GM12878 (cell line): ENCODE measurements around the gene ZNF232. TPM values are rescaled to one million over a fixed set of nuclear protein-coding genes. Genes with fewer than 3 reads are reported as not detected.
"Not testable (repeated sequence)": the region's sequence is repeated elsewhere in the genome, so short reads cannot be mapped to it uniquely, and the experiment has no call there.

ENCODE experiments used
- ATAC-seq: fragments of 200-7000 bp; cut with Tn5 transposase; 3 replicates; pipeline ENCODE4 v1.9.1; 2020; ENCODE audit warnings: mild to moderate bottlenecking, moderate library complexity
- BruUV-seq: library from RNA; stranded (reverse); fragments of 400-500 nt; replicated peaks from 2 replicates; lab custom pipeline; 2021; lab: Mats Ljungman, UMichigan
- CTCF ChIA-PET: fragments of 300-600 bp; sonication (Branson Sonifier 250); formaldehyde crosslinking; extraction: SDS; loops from one replicate; lab custom pipeline; 2021; ENCODE audit warnings: inconsistent platforms; lab: Yijun Ruan, JAX
- POLR2A ChIA-PET: fragments of 350-600 bp; formaldehyde crosslinking; extraction: SDS; loops from one replicate; lab custom pipeline; 2021; ENCODE audit warnings: inconsistent platforms; lab: Charles Lee
- RAD21 ChIA-PET: fragments of 300-600 bp; sonication (Branson Sonifier 250); formaldehyde crosslinking; loops from one replicate; lab custom pipeline; 2023; ENCODE audit warnings: antibody characterized with exemption; ENCODE audit not compliant: unreplicated experiment; lab: Charles Lee
- SMC1A ChIA-PET: fragments of 300-600 bp; sonication (Branson Sonifier 250); formaldehyde crosslinking; loops from one replicate; lab custom pipeline; 2023; ENCODE audit not compliant: unreplicated experiment, uncharacterized antibody; lab: Charles Lee
- DNase-seq: peaks from one replicate; pipeline ENCODE4 v3.0.0-alpha.2; 2011; ENCODE audit warnings: low read depth, low spot score
- FAIRE-seq: peaks from 3 replicates; lab custom pipeline; 2011; peaks lifted over from hg19 to GRCh38; lab: Jason Lieb, UNC
- H2AFZ ChIP-seq: 2 replicates; pipeline ENCODE4 v1.6.0; 2011; ENCODE audit warnings: low read depth, low read length, control low read depth; ENCODE audit not compliant: control insufficient read depth
- H3K27ac ChIP-seq: 2 replicates; pipeline ENCODE4 v1.5.1; 2011; ENCODE audit warnings: control low read depth; ENCODE audit not compliant: control insufficient read depth, insufficient read depth
- H3K27me3 ChIP-seq, 2 experiments: replicated peaks in 1 of 2; 2 replicates each; pipeline versions ENCODE4 v1.6.0 to v1.6.1; 2011; ENCODE audit warnings: low read length in 1 of 2; ENCODE audit not compliant: control insufficient read depth in 2 of 2, insufficient read depth in 2 of 2
- H3K36me3 ChIP-seq, 2 experiments: 2 replicates each; pipeline ENCODE4 v1.5.1; 2011; ENCODE audit warnings: low read length in 1 of 2; ENCODE audit not compliant: control insufficient read depth in 2 of 2, insufficient read depth in 2 of 2
- H3K4me1 ChIP-seq: 2 replicates; pipeline ENCODE4 v1.6.1; 2011; ENCODE audit warnings: mild to moderate bottlenecking, low read length, moderate library complexity, mixed read lengths; ENCODE audit not compliant: control insufficient read depth, insufficient read depth
- H3K4me2 ChIP-seq: 2 replicates; pipeline ENCODE4 v1.6.0; 2011; ENCODE audit warnings: control low read depth; ENCODE audit not compliant: control insufficient read depth, insufficient read depth
- H3K4me3 ChIP-seq: fragments of 200-600 bp; sonication (generic); 2 replicates; pipeline ENCODE4 v1.5.1; 2016
- H3K79me2 ChIP-seq: 2 replicates; pipeline ENCODE4 v1.6.0; 2011; ENCODE audit warnings: low read length; ENCODE audit not compliant: control insufficient read depth, insufficient read depth
- H3K9ac ChIP-seq: 2 replicates; pipeline ENCODE4 v1.8.0; 2011; ENCODE audit warnings: low read length, control low read depth, mixed read lengths; ENCODE audit not compliant: control insufficient read depth, insufficient read depth
- H3K9me3 ChIP-seq: replicated peaks from 3 replicates; pipeline ENCODE4 v1.5.1; 2011; ENCODE audit warnings: mild to moderate bottlenecking, low read length; ENCODE audit not compliant: control insufficient read depth, insufficient read depth
- H4K20me1 ChIP-seq: 2 replicates; pipeline ENCODE4 v1.6.0; 2011; ENCODE audit not compliant: control insufficient read depth, insufficient read depth
- CBX5 ChIP-seq: sonication (generic); IDR thresholded peaks from 2 replicates; pipeline ENCODE4 v1.6.1; 2016; ENCODE audit warnings: low read depth, moderate library complexity, mild to moderate bottlenecking, inconsistent platforms
- CHD2 ChIP-seq: IDR thresholded peaks from 2 replicates; pipeline ENCODE4 v1.6.1; 2011; ENCODE audit warnings: low read depth, low read length, improper control_type of control experiment, borderline replicate concordance
- FOS ChIP-seq: IDR thresholded peaks from 3 replicates; pipeline ENCODE4 v1.6.1; 2011; ENCODE audit warnings: borderline replicate concordance; ENCODE audit not compliant: insufficient read length; ENCODE audit errors: extremely low read depth
- NFYA ChIP-seq: IDR thresholded peaks from 2 replicates; pipeline ENCODE4 v1.6.1; 2011; ENCODE audit warnings: low read depth, mild to moderate bottlenecking, low read length, improper control_type of control experiment, borderline replicate concordance
- NFYB ChIP-seq: IDR thresholded peaks from 2 replicates; pipeline ENCODE4 v1.6.1; 2011; ENCODE audit warnings: low read depth, mild to moderate bottlenecking, low read length, improper control_type of control experiment, moderate library complexity; ENCODE audit not compliant: insufficient read depth
- NR2C1 ChIP-seq: fragments of 450-650 bp; IDR thresholded peaks from 2 replicates; pipeline ENCODE4 v1.6.1; 2017; ENCODE audit warnings: antibody characterized with exemption, mild to moderate bottlenecking, moderate library complexity
- PAX8 ChIP-seq: fragments of 450-650 bp; IDR thresholded peaks from 2 replicates; pipeline ENCODE4 v1.6.1; 2017; ENCODE audit warnings: mild to moderate bottlenecking, moderate library complexity
- PKNOX1 ChIP-seq: fragments of 450-650 bp; IDR thresholded peaks from 2 replicates; pipeline ENCODE4 v1.6.1; 2016; ENCODE audit warnings: mild to moderate bottlenecking
- ZBED1 ChIP-seq: IDR thresholded peaks from 2 replicates; pipeline ENCODE4 v1.6.1; 2016; ENCODE audit warnings: borderline replicate concordance
- WGBS: methylation state at CpG from one replicate; pipeline ENCODE4 v1.1.6; 2016; ENCODE audit warnings: low lambda C conversion rate; ENCODE audit not compliant: insufficient replicate concordance, insufficient coverage; ENCODE audit errors: missing lambda C conversion rate; 5-methylcytosine and 5-hydroxymethylcytosine counted together
- in situ Hi-C: fragments of 300-500 bp; cut with MboI; formaldehyde crosslinking; loops from 9 replicates; pipeline ENCODE4 v1.14.3; 2018; ENCODE audit warnings: mixed read lengths
- intact Hi-C: fragments of 100-400 bp; cut with micrococcal nuclease; formaldehyde crosslinking; loops from one replicate; pipeline ENCODE4 v1.14.2; 2022; ENCODE audit not compliant: unreplicated experiment
- polyA plus RNA-seq, 11 experiments: library from polyadenylated mRNA; depleted of rRNA in 4 of 11; unstranded in 6 of 11; stranded (reverse) in 5 of 11; fragments of >200 nt; fragmentation: Nextera tagmentation in 4 of 11; fragmentation: Illumina TruSeq in 1 of 11; extraction: Ambion mirVana in 4 of 11; extraction: Trizol in 1 of 11; gene quantifications; 1 replicate in 1 of 11; 2 replicates in 10 of 11; pipeline versions ENCODE4 v1.2.1 to v1.2.3, GENCODE V29; 2011 to 2016; ENCODE audit warnings: inconsistent platforms in 2 of 11, missing spikeins in 2 of 11, low read depth in 1 of 11
- total RNA-seq, 4 experiments: library from RNA; depleted of rRNA in 3 of 4; stranded (reverse); fragments of >200 nt in 3 of 4; fragmentation: Illumina TruSeq in 1 of 4; extraction: Trizol in 1 of 4; gene quantifications; 2 replicates each; pipeline versions ENCODE4 v1.2.1 to v1.2.3, GENCODE V29; 2013 to 2021

Gene ZNF232
- total and polyA plus RNA-seq, 10 of the 15 experiments (the other 5 are each of a cell fraction or from before 2014, with no cell fraction given): 10.1 to 15.7 (median 12.9) TPM

GRCh38 chr17:5122056-5122455 lies 10.4 kb upstream of the ZNF232 start:
- H3K9me3 ChIP-seq, H3K27ac ChIP-seq, BruUV-seq, H4K20me1 ChIP-seq, ATAC-seq, H3K36me3 ChIP-seq, in situ Hi-C loops, H3K4me2 ChIP-seq, H3K4me1 ChIP-seq, intact Hi-C loops, H3K9ac ChIP-seq, H3K4me3 ChIP-seq, H2AFZ ChIP-seq, DNase-seq, FAIRE-seq, H3K79me2 ChIP-seq, RAD21 ChIA-PET, H3K27me3 ChIP-seq, CTCF ChIA-PET, SMC1A ChIA-PET: not testable (repeated sequence)
- POLR2A ChIA-PET: interaction anchor here (0.5 kb wide), 1 partner anchor 13 kb away, joined by 3 read pairs; no protein-coding TSS in a partner anchor
- WGBS: 59% methylated on average over 7 of the region's 7 CpGs

DNA sequence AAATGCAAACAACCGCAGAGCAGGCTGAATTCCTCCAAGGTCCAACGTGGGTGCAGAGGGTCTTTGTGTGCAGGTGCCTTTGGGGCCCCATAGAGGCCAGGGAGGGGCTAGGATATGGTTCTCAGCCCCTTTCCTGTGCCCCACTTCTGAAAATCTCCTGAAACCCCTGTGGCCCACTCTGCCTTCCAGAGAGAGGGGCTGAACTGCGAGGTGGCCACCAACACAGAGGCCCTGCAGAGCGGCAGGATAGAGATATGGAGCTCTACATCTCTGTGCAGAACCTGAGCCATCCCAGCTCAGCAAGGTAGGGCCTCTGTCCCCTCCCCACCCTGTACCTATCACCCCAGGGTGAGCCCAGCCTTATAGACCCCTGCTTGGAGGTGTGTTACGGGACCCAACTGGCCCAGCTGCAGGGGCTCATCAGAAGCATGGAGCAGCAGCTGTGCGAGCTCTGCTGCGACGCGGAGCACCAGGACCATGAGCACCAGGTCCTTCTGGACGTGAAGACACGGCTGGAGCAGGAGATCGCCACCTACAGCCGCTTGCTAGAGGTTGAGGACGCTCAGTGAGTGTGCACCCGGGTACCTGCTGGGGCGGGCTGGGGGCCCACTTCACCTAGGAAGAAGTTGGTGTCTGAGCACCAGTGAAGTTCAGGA lies 9.6 kb upstream of the ZNF232 start:
- no peak overlapping the region for H3K9ac ChIP-seq
- ChIA-PET RAD21 (no interaction called here), POLR2A (no interaction called here), SMC1A (no interaction called here), CTCF (no interaction called here)
- H3K9me3 ChIP-seq: no peaks in the 10 kb centered on the region; the same call in 1 of the 3 replicates
- in situ Hi-C loops (no loop called here), intact Hi-C loops (no loop called here)
- no peak for DNase-seq
- H3K4me3 ChIP-seq: no peak overlapping the region
- no TSS peak for BruUV-seq
- H3K4me1 ChIP-seq: no peaks in the 10 kb centered on the region
- no peak overlapping the region for H3K27ac ChIP-seq
- no peak for ATAC-seq
- TF ChIP-seq PKNOX1 (no peak), FOS (no peak), PAX8 (no peak), NFYB (no peak), CBX5 (no peak), NFYA (no peak), CHD2 (no peak), ZBED1 (no peak), NR2C1 (no peak)
- no peaks in the 10 kb centered on the region for H3K79me2 ChIP-seq
- no peaks in the 10 kb centered on the region for H4K20me1 ChIP-seq
- no peak for FAIRE-seq
- no peak overlapping the region for H3K4me2 ChIP-seq
- no peaks in the 10 kb centered on the region for H3K36me3 ChIP-seq
- 46% methylated on average over 16 of the region's 16 CpGs for WGBS
- H2AFZ ChIP-seq: no peak overlapping the region
- peaks cover 0 to 2% of the 10 kb centered on the region in 2 experiments; a peak in 3 of 4 replicates for H3K27me3 ChIP-seq
